Upper lobe of left lung (tissue), 6 donors: Measurements from ENCODE around the gene C2orf81. TPM values are rescaled to one million over a fixed set of nuclear protein-coding genes. Genes with fewer than 3 reads are reported as not detected.

Source experiments
- ATAC-seq, 2 donors: fragments of 200-7000 bp; cut with Tn5 transposase; one replicate each; pipeline ENCODE4 v1.9.1; 2022; ENCODE audit warnings: mild to moderate bottlenecking in 2 of 2, moderate library complexity in 2 of 2; ENCODE audit not compliant: low FRiP score in 2 of 2
- DNase-seq, 2 donors: peaks; one replicate each; pipeline ENCODE4 v3.0.0-alpha.2; 2019 to 2020
- H3K27ac ChIP-seq, 4 donors: fragments of 200-600 bp; sonication (generic); one replicate each; pipeline ENCODE4 v1.5.1; 2016 to 2019
- H3K27me3 ChIP-seq, 4 donors: fragments of 200-600 bp; sonication (generic); one replicate each; pipeline ENCODE4 v1.5.1; 2017 to 2019
- H3K36me3 ChIP-seq, 4 donors: fragments of 200-600 bp; sonication (generic); one replicate each; pipeline ENCODE4 v1.5.1; 2016 to 2019
- H3K4me1 ChIP-seq, 4 donors: fragments of 200-600 bp; sonication (generic); one replicate each; pipeline ENCODE4 v1.5.1; 2018 to 2019
- H3K4me3 ChIP-seq, 4 donors: fragments of 200-600 bp; sonication (generic); one replicate each; pipeline ENCODE4 v1.5.1; 2017 to 2019; ENCODE audit warnings: mild to moderate bottlenecking in 2 of 4, moderate library complexity in 1 of 4
- H3K9me3 ChIP-seq, 4 donors: fragments of 200-600 bp; sonication (generic); one replicate each; pipeline ENCODE4 v1.5.1; 2018 to 2019
- CTCF ChIP-seq, 6 experiments: fragments of 450-650 bp in 4 of 6; fragments of 200-600 bp in 2 of 6; sonication (generic) in 2 of 6; IDR thresholded peaks; one replicate each; pipeline ENCODE4 v1.5.1; 2016 to 2019; ENCODE audit warnings: antibody characterized with exemption in 6 of 6
- EP300 ChIP-seq, 4 donors: sonication (generic); formaldehyde crosslinking; IDR thresholded peaks; one replicate each; pipeline ENCODE4 v1.5.1; 2017; ENCODE audit warnings: antibody characterized with exemption in 4 of 4, control low read depth in 2 of 4
- POLR2A ChIP-seq, 4 donors: fragments of 450-650 bp; IDR thresholded peaks; one replicate each; pipeline ENCODE4 v1.5.1; 2016 to 2017; ENCODE audit warnings: antibody characterized with exemption in 4 of 4, mild to moderate bottlenecking in 2 of 4
- POLR2AphosphoS5 ChIP-seq, 2 donors: sonication (generic); formaldehyde crosslinking; IDR thresholded peaks; one replicate each; pipeline ENCODE4 v1.5.1; 2017; ENCODE audit warnings: antibody characterized with exemption in 2 of 2
- WGBS, 2 donors: methylation state at CpG; one replicate each; pipeline ENCODE4 v1.1.5; 2017 to 2018; 5-methylcytosine and 5-hydroxymethylcytosine counted together
- total RNA-seq, 6 donors: library from RNA; depleted of rRNA in 4 of 6; stranded (reverse); fragments of >200 nt in 4 of 6; gene quantifications; one replicate each; pipeline versions ENCODE4 v1.1.0 to v1.2.1, GENCODE V29; 2016 to 2021
- donor health status: DM: no; HTN: no; CAD: no; lungs with moderate emphysema.
- donor health status: DM: no; HTN: yes; CAD: no; lungs with severe emphysema.

C2orf81 gene
- total RNA-seq, 6 donors from 2014 or later, result 2.6 to 12.3 (median 5.7) TPM

- Histone ChIP-seq H3K4me3 (no peak overlapping the region), H3K27me3 (no peaks in the 10 kb centered on the region), H3K27ac (no peak overlapping the region), H3K4me1 (peaks cover 7 to 24% (median 22%) of the 10 kb centered on the region in 4 donors), H3K36me3 (peaks cover 0 to 2% (median 0%) of the 10 kb centered on the region in 4 donors), H3K9me3 (no peaks in the 10 kb centered on the region)
- 72 to 76% methylated on average over 2 of the region's 2 CpGs for WGBS, 2 donors
- ATAC-seq, result no peak
- DNase-seq, result no peak
- TF ChIP-seq POLR2AphosphoS5 (IDR thresholded peaks at IDR 0.05) (no peak), CTCF (IDR thresholded peaks at IDR 0.05) (no peak), POLR2A (IDR thresholded peaks at IDR 0.05) (no peak), EP300 (IDR thresholded peaks at IDR 0.05) (no peak)
Observed at GRCh38 chr2:74420006-74420405, 1.4 kb downstream of the C2orf81 start.

- DNase-seq (no peak), ATAC-seq (no peak)
- Histone ChIP-seq H3K4me1 (peaks cover 14 to 30% (median 29%) of the 10 kb centered on the region in 4 donors), H3K27me3 (no peaks in the 10 kb centered on the region), H3K4me3 (no peak overlapping the region), H3K27ac (no peak overlapping the region), H3K9me3 (no peaks in the 10 kb centered on the region), H3K36me3 (no peaks in the 10 kb centered on the region)
- WGBS, 2 donors, result 72 to 79% methylated on average over 1 of the region's 1 CpG
- TF ChIP-seq CTCF (IDR thresholded peaks at IDR 0.05) (no peak), POLR2A (IDR thresholded peaks at IDR 0.05) (no peak), EP300 (IDR thresholded peaks at IDR 0.05) (no peak), POLR2AphosphoS5 (IDR thresholded peaks at IDR 0.05) (no peak)
Observed at GRCh38 chr2:74419345-74419744, 2.1 kb downstream of the C2orf81 start.

GRCh38 chr2:74418312-74418711 is 3.1 kb downstream of the C2orf81 start:
- no peak for TF ChIP-seq EP300 (IDR thresholded peaks at IDR 0.05)
- no peak for TF ChIP-seq POLR2AphosphoS5 (IDR thresholded peaks at IDR 0.05)
- no peak for TF ChIP-seq CTCF (IDR thresholded peaks at IDR 0.05)
- TF ChIP-seq POLR2A (IDR thresholded peaks at IDR 0.05), result no peak
- peaks cover 16 to 35% (median 33%) of the 10 kb centered on the region in 4 donors for H3K4me1 ChIP-seq
- WGBS, 2 donors, result 74 to 87% methylated on average over 19 to 27 of the region's 27 CpGs

GRCh38 chr2:74417763-74418162 is 3.7 kb downstream of the C2orf81 start:
- Histone ChIP-seq H3K36me3 (no peaks in the 10 kb centered on the region), H3K4me1 (peaks cover 16 to 35% (median 33%) of the 10 kb centered on the region in 4 donors), H3K9me3 (no peaks in the 10 kb centered on the region), H3K27me3 (no peaks in the 10 kb centered on the region), H3K27ac (no peak overlapping the region), H3K4me3 (no peak overlapping the region)
- DNase-seq, result no peak
- WGBS, 2 donors, result 88% methylated on average over 5 to 6 of the region's 6 CpGs
- no peak for ATAC-seq
- no peak for TF ChIP-seq EP300 (IDR thresholded peaks at IDR 0.05)
- no peak for TF ChIP-seq POLR2AphosphoS5 (IDR thresholded peaks at IDR 0.05)
- no peak for TF ChIP-seq POLR2A (IDR thresholded peaks at IDR 0.05)
- TF ChIP-seq CTCF (IDR thresholded peaks at IDR 0.05), result no peak

More at GRCh38 chr2:74418312-74418711, 3.1 kb downstream of the C2orf81 start:
- H3K27ac ChIP-seq, result no peak overlapping the region
- H3K4me3 ChIP-seq, result no peak overlapping the region
- no peaks in the 10 kb centered on the region for H3K9me3 ChIP-seq
- H3K27me3 ChIP-seq, result no peaks in the 10 kb centered on the region
- no peaks in the 10 kb centered on the region for H3K36me3 ChIP-seq
- ATAC-seq, result no peak
- peak in 1 of 2 donors; percentile 83 for DNase-seq

- WGBS, 2 donors, result 85 to 93% methylated on average over 3 of the region's 3 CpGs
- Histone ChIP-seq H3K4me3 (no peak overlapping the region), H3K27ac (no peak overlapping the region), H3K4me1 (peaks cover 16 to 32% (median 30%) of the 10 kb centered on the region in 4 donors), H3K9me3 (no peaks in the 10 kb centered on the region), H3K27me3 (no peaks in the 10 kb centered on the region), H3K36me3 (no peaks in the 10 kb centered on the region)
- ATAC-seq (no peak), DNase-seq (no peak)
- no peak for TF ChIP-seq POLR2A (IDR thresholded peaks at IDR 0.05)
- TF ChIP-seq EP300 (IDR thresholded peaks at IDR 0.05), result no peak
- no peak for TF ChIP-seq CTCF (IDR thresholded peaks at IDR 0.05)
- TF ChIP-seq POLR2AphosphoS5 (IDR thresholded peaks at IDR 0.05), result no peak
Observed at GRCh38 chr2:74417197-74417596, 4.2 kb downstream of the C2orf81 start.
